Fibroblast of pulmonary artery (primary cell): Measurements from ENCODE around the gene ZNF652.
A peak's percentile ranks its signal among the peaks of the same experiment; 100 is the strongest.

Experiments
- DNase-seq: peaks from one replicate; pipeline ENCODE4 v3.0.0-alpha.2; 2010; ENCODE audit warnings: low read depth
- H3K4me3 ChIP-seq: replicated peaks from 2 replicates; pipeline ENCODE4 v1.5.1; 2011; ENCODE audit warnings: low read depth, mild to moderate bottlenecking, control low read depth, low read length, moderate library complexity
- TF ChIP-seq, protein P1 (sequence below): IDR thresholded peaks from 2 replicates; pipeline ENCODE4 v1.5.1; 2011; ENCODE audit warnings: mild to moderate bottlenecking, control low read depth, low read length, inconsistent platforms; ENCODE audit errors: missing control alignments

ZNF652 gene

DNA sequence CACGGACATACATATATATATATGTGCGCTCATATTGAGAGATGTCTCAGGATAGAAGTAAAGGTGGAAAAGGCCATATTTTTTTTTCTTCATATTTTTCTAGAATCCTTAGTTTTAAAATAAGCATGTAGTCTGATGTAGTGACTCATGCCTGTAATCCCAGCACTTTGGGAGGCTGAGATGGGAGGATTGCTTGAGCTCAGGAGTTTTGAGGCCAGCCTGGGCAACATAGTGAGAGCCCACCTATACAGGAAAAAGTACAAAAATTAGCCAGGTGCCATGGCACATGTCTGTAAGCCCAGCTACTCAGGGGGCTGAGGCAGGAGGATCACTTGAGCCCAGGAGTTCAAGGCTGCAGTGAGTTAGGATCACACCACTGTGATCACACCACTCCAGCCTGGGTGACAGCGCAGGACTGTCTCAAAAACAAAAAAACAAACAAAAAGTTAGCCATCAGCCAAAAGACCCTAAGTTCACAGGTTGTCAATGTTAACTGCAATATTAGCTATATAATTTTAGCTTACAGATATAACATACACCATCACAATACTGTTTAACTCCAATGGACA lies 10.4 kb downstream of the ZNF652 start:
- no peak overlapping the region for H3K4me3 ChIP-seq
- TF ChIP-seq, protein P1, sequence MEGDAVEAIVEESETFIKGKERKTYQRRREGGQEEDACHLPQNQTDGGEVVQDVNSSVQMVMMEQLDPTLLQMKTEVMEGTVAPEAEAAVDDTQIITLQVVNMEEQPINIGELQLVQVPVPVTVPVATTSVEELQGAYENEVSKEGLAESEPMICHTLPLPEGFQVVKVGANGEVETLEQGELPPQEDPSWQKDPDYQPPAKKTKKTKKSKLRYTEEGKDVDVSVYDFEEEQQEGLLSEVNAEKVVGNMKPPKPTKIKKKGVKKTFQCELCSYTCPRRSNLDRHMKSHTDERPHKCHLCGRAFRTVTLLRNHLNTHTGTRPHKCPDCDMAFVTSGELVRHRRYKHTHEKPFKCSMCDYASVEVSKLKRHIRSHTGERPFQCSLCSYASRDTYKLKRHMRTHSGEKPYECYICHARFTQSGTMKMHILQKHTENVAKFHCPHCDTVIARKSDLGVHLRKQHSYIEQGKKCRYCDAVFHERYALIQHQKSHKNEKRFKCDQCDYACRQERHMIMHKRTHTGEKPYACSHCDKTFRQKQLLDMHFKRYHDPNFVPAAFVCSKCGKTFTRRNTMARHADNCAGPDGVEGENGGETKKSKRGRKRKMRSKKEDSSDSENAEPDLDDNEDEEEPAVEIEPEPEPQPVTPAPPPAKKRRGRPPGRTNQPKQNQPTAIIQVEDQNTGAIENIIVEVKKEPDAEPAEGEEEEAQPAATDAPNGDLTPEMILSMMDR, result no peak
- no peak for DNase-seq

DNA sequence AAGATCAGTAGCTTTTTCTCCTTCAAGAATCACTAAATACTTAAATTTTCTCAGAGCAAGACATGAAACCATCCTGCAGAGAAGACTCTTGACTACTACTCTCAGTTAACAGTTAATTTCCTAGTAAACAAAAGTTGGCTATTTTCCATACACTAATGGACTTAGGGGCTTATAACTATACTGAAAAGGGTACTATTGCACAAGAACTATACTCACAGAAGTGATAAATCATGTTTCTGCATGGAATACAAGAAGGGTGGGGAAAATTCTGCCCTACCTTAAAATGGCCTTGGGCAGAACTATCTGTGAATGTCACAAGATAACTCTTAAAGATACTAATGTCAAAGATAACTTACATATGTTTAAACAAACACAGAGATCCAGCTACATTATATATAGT lies 12.5 kb downstream of the ZNF652 start:
- TF ChIP-seq, protein P1, result no peak
- DNase-seq, result no peak
- H3K4me3 ChIP-seq, result no peak overlapping the region

DNA sequence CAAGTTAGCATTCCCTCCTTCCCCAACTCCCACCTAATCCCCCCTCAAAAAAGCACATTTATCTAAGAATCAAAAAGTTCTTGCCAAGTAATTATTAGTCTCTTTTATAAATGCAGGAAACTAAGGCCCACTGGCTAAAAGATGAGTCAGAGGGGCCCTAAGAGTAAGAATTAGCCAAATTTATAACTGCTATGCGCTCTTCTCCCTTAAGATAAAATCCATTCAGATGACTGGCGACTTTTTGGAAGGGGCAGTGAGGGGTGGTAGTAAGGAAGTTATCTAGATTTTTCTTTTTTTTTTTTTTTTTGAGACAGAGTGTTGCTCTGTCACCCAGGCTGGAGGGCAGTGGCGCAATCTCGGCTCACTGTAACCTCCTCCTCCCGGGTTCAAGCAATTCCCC lies 17.1 kb downstream of the ZNF652 start:
- TF ChIP-seq, protein P1, result no peak
- DNase-seq, result peak; percentile 41
- no peak overlapping the region for H3K4me3 ChIP-seq

DNA sequence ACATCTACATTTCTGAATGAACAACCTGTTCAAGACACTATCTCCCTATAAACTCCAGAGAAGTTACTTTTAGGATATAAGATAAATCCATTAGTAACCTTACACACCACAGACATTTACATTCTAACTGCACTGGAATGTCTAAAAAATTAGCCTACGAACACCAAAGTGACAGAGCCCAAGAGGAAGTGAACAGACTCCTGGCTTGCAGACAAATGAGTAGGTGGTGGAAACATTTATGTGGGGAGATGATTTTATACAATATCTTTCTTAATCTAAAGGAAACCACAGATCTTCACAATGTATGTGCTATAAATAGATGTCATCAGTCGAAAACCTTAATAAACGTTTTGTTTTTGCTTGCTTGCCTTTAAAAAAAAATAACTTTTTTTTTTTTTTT lies 18.8 kb downstream of the ZNF652 start:
- peak; percentile 20 for DNase-seq
- TF ChIP-seq, protein P1, result no peak

DNA sequence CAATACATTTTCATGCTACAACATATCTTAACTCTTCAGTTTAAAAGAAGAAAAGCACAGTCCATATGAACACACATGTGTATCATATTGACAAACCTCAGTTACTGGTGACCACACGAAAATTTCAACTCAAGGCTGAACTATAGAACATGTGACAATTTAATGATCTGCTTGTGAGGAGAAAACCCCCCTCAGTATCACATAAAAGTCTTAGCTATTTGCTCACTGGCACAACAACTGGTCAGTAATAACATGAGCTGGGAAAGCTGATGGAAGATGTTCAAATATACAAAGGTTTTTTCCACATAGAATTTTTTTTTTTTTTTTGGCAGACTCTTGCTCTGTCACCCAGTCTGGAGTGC lies 19.5 kb downstream of the ZNF652 start:
- TF ChIP-seq, protein P1, result no peak
- no peak overlapping the region for H3K4me3 ChIP-seq
- DNase-seq, result no peak

More for the DNA sequence above, 18.8 kb downstream of the ZNF652 start:
- no peak overlapping the region for H3K4me3 ChIP-seq

DNA sequence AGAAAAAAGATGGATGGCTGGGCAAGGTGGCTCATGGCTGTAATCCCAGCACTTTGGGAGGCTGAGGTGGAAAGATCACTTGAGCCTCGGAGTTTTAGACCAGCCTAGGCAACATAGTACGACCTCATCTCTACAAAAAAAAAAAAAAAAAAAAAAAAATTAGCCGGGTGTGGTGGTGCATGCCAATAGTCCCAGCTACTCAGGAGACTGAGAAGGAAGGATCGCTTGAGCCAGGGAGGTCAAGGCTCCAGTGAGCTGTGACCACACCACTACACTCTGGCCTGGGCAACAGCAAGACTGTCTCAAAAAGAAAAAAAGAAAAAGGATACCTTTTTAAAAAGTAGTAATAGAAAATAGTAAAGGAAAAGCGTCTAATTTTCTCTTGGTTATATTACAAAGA lies 20.7 kb downstream of the ZNF652 start:
- DNase-seq, result no peak
- no peak overlapping the region for H3K4me3 ChIP-seq
- TF ChIP-seq, protein P1, result no peak

DNA sequence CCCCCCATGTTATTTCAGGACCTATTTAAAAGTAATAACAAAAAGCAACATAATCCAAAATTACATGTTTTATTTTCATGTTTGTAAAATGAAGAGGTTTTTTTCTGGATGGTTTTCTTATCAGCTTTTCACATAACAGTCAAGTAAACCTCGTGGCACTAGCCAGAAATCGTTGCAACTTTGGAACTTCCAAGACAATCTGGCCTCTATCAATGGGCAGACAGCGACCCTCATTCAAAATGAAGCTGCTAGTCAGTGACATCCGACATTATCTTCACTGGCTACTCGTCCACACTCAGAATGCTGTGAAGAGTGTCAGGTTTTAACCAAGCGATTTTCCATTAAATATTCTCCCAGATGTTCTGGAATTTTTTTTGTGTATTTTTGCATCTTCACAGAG lies 22.7 kb downstream of the ZNF652 start:
- no peak for DNase-seq
- no peak overlapping the region for H3K4me3 ChIP-seq
- TF ChIP-seq, protein P1, result no peak
